Measurements from ENCODE around the gene GPBP1L1.

GRCh38 chr1:45629035-45629434, 57.3 kb downstream of the GPBP1L1 start:
- TF ChIP-seq POLR2AphosphoS5 (IDR thresholded peaks at IDR 0.05; ENCODE audit: low read depth, low read length) (no peak), TAF1 (IDR thresholded peaks at IDR 0.05; ENCODE audit: borderline replicate concordance, low read depth, low read length) (no peak), POLR2A (IDR thresholded peaks at IDR 0.05; ENCODE audit: low read depth, low read length) (no peak)
